Left cardiac atrium (tissue), 4 donors: ENCODE results near the gene HLA-DOA. TPM values are rescaled to one million over a fixed set of nuclear protein-coding genes. Genes with fewer than 3 reads are reported as not detected.
A peak's percentile ranks its signal among the peaks of the same experiment; 100 is the strongest.

ENCODE experiments used
- ATAC-seq, 2 donors: fragments of 200-7000 bp; cut with Tn5 transposase; one replicate each; pipeline ENCODE4 v1.9.1; 2020; ENCODE audit warnings: mild to moderate bottlenecking in 2 of 2, moderate library complexity in 2 of 2
- DNase-seq: peaks from one replicate; pipeline ENCODE4 v3.0.0-alpha.2; 2020
- intact Hi-C, 2 donors: fragments of 100-400 bp; cut with DNase I; formaldehyde crosslinking; loops; one replicate each; pipeline versions ENCODE4 v1.14.1 to v1.15.1; 2022 to 2023
- total RNA-seq, 2 donors: library from RNA; stranded (reverse); fragmentation: NEBNext Ultra II Directional; extraction: Animal tissue kit (Norgen Biotek cat#: 25700); gene quantifications; one replicate each; pipeline ENCODE4 v1.2.1, GENCODE V29; 2021
- donor health status: DM: no; HTN: yes; CAD: no.
- donor health status: DM: no; HTN: yes; CAD: no; lungs with severe emphysema.
- donor health status: DM: yes; HTN: yes; CAD: no.
- donor health status: Dilated cardiomyopathy.

HLA-DOA gene
- total RNA-seq, 2 donors from 2014 or later, result 1.8 to 3.0 TPM

DNA sequence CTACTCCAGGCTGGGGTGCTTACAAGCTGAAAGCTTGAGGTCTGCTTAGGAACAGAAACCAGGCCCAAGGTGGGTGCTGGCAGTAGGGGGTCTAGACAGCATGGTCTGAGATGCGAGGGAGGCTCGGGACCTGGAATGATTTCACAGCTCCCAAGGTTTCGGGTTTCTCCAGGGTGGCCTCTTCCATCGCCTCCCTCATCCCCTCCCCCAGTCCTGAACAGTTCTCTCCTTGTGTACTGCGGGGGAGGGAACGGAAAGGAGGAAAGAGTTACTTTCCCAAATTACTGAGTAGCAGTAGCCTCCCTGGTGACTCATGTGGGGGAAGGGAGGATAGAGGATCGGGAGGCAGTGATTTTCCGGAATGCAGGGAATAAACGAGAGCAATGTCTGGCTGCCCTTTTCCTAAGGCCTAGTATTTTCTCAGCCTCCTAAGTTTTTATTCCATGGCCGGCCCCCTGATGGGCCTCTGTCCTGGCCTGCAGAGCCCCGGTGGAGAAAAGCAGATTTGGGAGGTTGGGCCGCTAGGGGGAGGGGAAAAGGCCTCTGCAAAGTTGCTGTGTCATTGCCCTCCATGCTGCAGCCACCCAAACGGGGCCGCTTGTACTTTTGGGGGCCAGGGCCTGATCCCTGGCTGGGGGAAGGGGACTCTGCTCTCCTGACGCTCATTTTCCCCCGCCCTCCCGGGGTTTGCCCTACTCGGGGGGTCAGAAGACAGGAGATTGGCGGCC, 39.5 kb downstream of the HLA-DOA start:
- ATAC-seq (peak; percentile 3 to 32), DNase-seq (peak; percentile 82)
- intact Hi-C loops, result no loop called here

DNA sequence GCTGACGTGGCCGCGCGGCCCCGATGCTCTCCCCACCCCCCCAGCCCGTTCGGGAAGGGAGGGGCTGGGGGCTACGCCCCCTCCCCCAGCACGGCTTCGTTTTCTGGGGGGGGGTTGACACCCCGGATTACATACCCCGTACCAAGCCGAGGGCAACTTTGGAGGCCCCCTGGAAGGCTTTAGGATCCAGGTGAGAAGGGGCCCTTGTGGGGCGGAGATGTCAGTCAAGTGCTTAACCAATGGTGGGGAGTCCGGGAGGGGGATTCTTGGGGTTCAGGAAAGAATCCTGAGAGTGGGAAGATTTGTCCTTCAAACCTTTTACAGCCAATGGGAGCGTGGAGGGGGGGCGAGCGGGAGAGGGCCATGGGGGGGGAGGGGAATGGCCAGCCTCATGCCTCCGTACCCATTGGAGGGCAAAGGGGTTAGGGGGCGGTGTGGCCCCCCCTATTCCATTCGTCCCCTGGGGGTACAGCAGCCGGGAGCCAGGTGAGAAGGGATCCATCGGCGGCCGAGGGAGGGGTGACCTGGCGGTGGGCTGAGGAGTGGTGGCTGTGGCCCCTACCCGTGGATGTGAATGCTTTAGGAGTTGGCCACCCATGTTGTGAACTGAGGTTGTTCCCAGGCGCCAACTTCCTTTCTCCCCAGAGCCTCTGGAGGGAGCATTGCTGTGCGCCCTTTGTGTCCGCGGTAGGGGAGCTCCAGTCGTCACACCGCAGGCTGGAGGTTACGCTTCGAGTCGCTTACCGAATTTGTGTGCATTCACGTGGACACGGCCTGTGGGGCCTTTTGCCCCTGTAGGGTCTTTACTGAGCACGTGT, 40.3 kb downstream of the HLA-DOA start:
- ATAC-seq (peak; percentile 38 to 45), DNase-seq (peak; percentile 82)
- intact Hi-C loops, result no loop called here

DNA sequence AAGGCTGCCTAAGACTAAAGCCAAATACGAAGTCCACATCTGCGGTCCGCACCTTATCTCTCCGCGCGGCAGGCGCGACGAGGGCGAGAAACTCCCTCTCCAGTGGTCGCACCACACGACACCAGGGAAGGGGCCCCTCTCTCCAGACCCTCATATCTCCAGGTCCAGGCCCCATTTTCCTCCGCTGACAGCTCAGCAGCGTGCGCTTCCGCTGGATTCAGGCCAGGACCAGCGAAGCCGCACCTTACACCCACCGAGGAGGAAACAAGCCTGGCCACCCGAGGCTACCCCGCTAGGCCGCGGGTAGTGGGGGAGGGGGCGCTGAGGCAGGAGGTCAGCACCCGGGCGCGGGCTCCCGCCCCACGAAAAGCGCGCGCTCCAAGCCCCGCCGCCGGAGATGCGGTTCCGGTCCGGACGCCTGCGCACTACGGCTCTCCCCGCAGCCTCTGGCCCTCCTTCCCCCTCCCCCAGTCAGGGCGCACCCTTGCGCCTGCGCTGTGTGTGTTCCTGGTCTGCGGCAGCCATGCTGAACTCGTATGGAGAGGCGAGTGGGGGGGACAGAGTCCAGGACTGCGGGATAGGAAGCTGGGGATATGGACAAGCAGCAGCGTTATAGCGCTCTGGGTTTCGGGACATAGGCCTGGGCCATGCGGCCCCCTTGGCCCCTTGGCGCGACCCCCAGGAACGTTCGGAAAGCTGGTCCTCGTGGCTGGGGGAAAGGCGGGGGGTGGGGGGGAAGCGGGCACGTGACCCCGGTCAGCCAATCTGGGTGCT, 41.1 kb downstream of the HLA-DOA start, which contains the start of gene BRD2:
BRD2 (plus strand) TSS at position 502 of the 774 bp plus-strand sequence. CDS start 4,305 bp downstream, outside the sequence.
- peak; percentile 69 to 71 for ATAC-seq
- peak; percentile 96 for DNase-seq
- intact Hi-C loops, result no loop called here

DNA sequence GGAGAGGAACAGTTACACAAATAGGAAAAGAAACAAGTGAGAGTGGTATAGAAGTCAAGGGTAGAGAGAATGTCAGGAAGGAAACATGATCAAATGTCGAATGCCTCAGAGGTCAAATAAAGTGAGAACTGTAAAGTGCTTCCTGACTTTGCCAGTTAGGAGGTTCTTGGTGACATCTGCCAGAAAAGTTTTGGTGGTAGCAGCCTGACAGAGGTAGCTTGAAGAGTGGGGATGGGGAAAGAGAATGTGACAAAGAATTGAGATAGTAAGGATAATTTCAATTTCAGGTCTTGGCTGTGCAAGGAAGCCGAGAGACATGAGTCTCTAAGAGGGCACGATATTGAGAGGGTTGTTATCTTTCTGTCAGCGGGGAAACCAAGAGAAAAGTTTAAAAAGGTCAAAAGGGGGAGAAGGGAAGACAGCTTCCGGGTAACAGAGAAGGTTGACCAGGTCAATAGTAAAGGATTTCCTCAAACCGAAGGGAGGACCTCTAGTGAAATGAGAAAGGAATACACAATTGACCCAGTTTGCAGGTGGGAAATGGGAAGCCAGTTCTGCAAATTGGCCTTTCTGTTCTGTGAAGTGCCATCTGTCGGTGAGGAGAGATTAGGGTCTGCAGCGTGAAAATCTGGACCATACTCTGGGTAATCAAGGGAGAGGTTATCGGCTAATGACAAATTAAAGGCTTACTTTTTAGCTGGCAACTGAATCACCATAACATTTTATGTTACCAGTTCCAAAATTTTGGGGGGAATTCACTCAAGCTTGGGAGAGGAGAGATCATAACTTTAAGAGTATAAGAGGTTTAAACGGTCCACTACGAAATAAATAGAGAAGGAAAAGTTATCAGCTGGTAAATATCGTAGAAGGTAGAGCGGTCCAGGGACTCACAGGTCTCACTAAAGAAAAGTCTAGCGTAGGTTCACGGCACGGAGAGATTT, 42.0 kb downstream of the HLA-DOA start:
- no peak for ATAC-seq
- no peak for DNase-seq
- intact Hi-C loops, result no loop called here

DNA sequence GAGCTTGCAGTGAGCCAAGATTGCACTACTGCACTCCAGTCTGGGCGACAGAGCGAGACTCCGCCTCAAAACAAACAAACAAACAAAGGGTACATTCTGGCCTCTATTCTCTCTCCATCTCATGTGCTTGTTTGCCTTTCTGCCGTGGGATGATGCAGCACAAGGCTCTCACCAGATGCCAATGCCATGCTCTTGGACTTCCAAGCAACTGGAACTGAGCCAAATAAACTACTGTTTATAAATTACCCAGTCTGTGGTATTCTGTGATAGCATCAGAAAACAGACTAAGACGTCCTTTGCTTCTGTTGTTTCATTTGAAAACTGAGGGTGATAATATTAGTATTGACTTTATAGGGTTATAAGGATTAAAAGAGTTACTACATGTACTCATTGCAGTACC, 44.6 kb downstream of the HLA-DOA start:
- no peak for ATAC-seq
- intact Hi-C loops, result no loop called here
- DNase-seq, result no peak

DNA sequence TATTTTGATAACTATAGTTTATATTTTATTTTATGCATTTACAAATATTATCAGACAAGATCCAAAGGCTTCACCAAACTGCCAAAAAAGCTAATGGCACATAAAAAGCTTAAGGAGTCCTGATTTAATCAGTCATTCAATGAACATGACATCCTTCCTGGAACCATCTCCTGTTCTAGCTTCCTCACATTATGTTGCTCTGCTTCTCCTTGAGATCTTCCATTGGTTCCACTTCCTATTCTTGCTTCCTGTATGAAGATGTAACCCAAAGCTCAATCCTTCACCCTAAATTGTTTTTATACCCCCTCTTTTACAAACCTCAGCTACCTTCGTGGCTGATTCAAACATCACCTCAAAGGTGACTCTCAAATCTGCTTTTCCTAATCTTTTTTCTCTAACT, 45.5 kb downstream of the HLA-DOA start:
- DNase-seq, result no peak
- intact Hi-C loops, result no loop called here
- no peak for ATAC-seq

DNA sequence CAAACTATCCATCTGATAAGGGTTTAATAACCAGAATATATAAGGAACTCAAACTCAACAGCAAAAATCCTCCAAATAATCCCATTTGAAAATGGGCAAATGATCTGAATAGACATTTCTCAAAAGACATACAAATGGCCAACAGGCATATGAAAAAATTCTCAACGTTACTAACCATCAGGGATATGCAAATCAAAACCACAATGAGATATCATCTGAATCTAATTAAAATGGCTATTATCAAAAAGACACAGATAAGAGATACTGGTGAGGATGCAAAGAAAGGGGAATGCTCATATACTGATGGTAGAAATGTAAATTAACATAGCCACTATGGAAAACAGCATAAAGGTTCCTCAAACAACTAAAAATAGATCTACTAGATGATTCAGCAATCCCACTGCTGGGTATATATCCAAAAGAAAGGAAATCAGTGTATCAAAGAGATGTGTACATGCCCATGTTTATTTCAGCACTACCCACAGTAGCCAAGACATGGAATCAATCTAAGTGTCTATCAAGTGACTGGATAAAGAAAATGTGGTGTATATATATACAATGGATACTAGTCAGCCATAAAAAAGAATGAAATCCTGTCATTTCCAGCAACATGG, 47.1 kb downstream of the HLA-DOA start:
- ATAC-seq, result no peak
- DNase-seq, result no peak
- intact Hi-C loops, result no loop called here

DNA sequence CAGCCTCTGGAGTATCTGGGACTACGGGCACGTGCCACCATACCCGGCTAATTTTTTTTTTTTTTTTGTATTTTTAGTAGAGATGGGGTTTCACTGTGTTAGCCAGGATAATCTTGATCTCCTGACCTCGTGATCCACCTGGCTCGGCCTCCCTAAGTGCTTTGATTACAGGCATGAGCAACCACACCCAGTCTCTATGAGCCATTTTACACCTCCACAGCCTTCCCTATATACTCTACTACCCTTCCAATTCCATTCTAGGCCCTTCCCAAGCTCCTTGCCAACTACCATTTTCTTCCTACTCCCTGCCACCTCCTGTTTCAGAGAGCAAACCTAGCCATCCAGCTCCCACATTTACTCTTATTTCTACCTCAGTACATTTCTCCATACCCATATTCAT, 48.8 kb downstream of the HLA-DOA start:
- intact Hi-C loops, result no loop called here
- no peak for ATAC-seq
- DNase-seq, result no peak

DNA sequence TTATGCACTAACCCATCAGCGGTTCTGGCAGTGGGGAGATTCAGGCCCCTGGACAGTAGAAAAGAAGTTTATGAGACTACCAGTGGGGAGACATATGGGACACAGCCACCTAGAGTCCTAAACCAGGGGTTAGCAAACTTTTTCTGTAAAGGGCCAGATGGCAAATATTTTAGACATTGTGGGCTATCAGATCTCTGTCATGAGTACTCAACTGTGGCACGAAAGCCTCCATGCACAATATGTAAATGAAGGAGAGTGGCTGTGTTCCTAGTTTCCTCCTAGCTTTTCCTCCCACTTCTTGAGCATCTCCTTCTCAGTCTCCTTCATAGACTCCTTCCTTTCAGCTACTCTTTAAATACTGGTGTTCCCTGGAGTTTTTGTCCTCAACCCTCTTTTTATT, 53.2 kb downstream of the HLA-DOA start:
- intact Hi-C loops, result no loop called here
- DNase-seq (no peak), ATAC-seq (no peak)

DNA sequence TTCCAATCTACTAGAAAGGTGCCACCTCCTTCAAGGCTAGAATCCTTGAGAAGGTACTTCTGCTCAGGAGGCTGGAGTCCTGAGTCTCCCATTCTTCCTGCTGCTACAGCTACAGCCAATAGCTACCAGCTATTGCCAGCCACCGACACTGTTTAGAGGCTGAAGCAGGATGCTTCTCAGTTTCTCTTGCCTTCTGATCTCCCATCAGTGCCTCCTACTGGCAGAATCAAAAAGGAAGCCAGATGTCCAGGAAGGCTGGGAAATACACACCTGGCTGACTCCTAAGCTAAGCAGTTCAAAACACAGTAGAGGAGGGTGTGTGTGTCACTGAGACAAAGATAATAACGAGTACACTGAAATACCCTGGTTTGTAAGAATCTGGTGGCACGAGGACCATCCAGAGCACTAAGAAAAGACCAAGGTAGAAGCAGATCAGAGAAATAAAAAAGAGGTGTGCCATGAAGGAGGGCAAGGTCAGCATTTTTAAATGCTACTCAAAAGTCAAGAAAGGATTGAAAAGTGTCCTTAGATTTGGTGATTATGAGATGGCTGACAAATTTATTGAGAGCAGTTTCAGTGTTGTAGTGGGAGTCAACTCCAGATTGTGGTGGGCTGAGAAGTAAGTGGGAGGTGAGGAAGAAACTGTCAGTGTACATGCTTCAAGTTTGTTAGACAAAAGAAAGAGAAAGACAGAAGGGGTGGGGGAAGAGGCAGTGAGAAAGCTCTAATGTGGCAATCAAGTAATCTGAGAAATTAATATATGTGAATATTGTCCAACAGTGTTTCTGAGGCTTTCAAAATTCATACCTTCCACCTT, 54.2 kb downstream of the HLA-DOA start:
- intact Hi-C loops, result no loop called here
- DNase-seq (no peak), ATAC-seq (no peak)

DNA sequence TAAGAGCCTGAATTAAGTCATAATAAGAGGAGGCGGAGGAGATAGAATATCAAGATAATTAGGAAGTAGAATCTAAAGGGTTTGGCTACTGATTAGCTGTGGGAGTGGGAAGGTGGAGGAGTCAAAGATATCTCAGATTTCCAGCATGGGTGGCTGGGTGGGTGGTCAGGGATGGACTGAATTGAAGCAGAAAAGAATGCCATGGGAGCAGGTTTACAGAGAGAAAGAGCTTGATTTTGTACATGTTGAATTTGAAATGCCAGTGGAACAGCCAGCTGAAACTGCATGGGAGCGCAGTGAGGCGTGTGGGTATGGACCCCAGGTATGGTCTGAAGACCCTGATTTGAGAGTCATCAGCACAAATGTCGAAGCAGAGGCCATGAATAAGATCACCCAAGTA, 55.1 kb downstream of the HLA-DOA start:
- intact Hi-C loops, result no loop called here
- DNase-seq (no peak), ATAC-seq (no peak)

Other genes starting within 250 kb of the HLA-DOA start
- gene HLA-DQB2, start 246.1 kb downstream of the HLA-DOA start, total RNA-seq, result 1 to 10 TPM; 1.3 to 4.1 TPM
- gene HLA-DOB, start 192.6 kb downstream of the HLA-DOA start, total RNA-seq, result under 1 TPM; 0.24 to 0.27 TPM
- 10 to 100 TPM; 19.4 to 30.7 TPM for gene TAP2, start 170.9 kb downstream of the HLA-DOA start, total RNA-seq
- gene PSMB8, start 165.5 kb downstream of the HLA-DOA start, total RNA-seq, result 10 to 100 TPM; 30.2 to 33.3 TPM
- gene TAP1, start 155.9 kb downstream of the HLA-DOA start, total RNA-seq, result 10 to 100 TPM; 16.8 to 27.5 TPM
- 10 to 100 TPM; 18.6 to 25.9 TPM for gene PSMB9, start 155.4 kb downstream of the HLA-DOA start, total RNA-seq
- 10 to 100 TPM in 1 of 2 donors, 1 to 10 TPM in 1; 6.9 to 15.8 TPM for gene HLA-DMB, start 68.6 kb downstream of the HLA-DOA start, total RNA-seq
- gene HLA-DMA, start 56.5 kb downstream of the HLA-DOA start, total RNA-seq, result 10 to 100 TPM; 20.5 to 38.8 TPM
- 10 to 100 TPM; 79.3 to 97.5 TPM for gene BRD2, start 41.0 kb downstream of the HLA-DOA start, total RNA-seq
- 10 to 100 TPM; 50.5 to 54.1 TPM for gene HLA-DPA1, start 64.1 kb upstream of the HLA-DOA start, total RNA-seq
- gene HLA-DPB1, start 66.4 kb upstream of the HLA-DOA start, total RNA-seq, result 10 to 100 TPM; 47.8 to 53.8 TPM
- 1 to 10 TPM in 1 of 2 donors, under 1 TPM in 1; 0.94 to 1.3 TPM for gene COL11A2, start 182.9 kb upstream of the HLA-DOA start, total RNA-seq
- gene RXRB, start 191.1 kb upstream of the HLA-DOA start, total RNA-seq, result 10 to 100 TPM; 32.5 to 39.5 TPM
- gene SLC39A7, start 191.3 kb upstream of the HLA-DOA start, total RNA-seq, result 100 to 1,000 TPM in 1 of 2 donors, 10 to 100 TPM in 1; 80.1 to 132 TPM
- 10 to 100 TPM; 13.3 to 14.3 TPM for gene HSD17B8, start 195.1 kb upstream of the HLA-DOA start, total RNA-seq
- gene RING1, start 198.9 kb upstream of the HLA-DOA start, total RNA-seq, result 10 to 100 TPM; 29.7 to 30.0 TPM